Stimulated activated CD4-positive, alpha-beta T cell treated with anti-CD3 and anti-CD28 coated beads, Interleukin-12 subunit alpha, Interleukin-12 subunit beta, amount 100 ng/mL, for 4 hours (primary cell): Measurements from ENCODE around the gene PHLDB1.
"Not testable (repeated sequence)": the region's sequence is repeated elsewhere in the genome, so short reads cannot be mapped to it uniquely, and the experiment has no call there.

Experiments
- DNase-seq: peaks from one replicate; pipeline ENCODE4 v3.0.0-alpha.2; 2020

Gene PHLDB1

DNA sequence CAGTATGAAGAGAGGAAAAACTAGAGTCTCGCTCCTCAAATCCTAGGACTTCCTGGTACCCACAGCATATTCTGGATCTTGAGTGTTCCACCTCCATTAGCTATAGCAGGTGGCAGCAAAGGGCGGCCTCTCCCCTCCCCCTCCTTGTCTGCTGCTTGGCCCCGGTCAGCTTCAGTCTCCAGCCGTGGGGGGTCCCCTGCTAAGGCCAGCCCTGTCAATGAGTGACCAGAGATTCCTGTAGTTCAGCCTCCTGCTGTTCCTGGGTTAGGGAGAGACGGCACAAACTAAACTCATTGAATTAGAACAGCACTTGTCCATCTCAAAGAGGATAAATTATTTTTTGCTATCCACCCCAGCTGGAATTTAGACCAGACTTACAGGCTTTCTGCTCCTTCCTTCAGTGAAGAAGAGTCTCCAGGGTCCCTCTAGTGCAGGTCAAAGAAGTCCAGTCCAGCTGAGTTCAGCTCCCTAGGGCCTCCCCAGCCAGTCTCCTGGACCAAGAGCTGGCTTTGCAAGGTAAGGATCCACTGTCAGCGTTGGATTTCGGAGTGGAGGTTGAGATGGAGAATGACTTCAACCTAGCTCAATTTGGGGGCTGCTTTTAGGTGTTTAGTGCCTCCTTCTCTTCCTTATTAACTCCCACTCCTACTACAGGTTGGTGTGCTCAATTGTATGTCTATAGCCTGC is 1.1 kb upstream of the PHLDB1 start:
- DNase-seq = no peak

DNA sequence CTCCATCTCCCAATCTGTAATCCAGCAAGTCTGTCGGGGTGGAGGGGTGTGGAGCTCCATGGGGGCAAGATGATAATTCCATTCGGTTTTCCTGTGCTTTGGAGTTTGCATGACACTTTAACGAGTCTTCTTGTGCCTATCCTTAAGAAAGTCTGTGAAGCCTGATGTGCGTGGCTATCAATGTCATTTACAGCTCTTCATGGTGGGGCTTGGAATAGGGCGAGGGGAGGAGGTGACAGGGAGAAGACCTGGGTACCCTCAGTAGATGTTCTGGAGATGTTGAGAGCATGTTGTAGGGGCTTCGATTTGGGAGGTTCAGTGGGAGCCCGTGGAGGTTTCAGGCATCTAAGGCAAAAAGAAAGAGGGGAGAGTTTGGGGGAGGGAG is 579 bp upstream of the PHLDB1 start:
- DNase-seq = no peak

- peak; percentile 72 for DNase-seq
Measured at GRCh38 chr11:118608360-118609227, 1.2 kb downstream of the PHLDB1 start.

DNA sequence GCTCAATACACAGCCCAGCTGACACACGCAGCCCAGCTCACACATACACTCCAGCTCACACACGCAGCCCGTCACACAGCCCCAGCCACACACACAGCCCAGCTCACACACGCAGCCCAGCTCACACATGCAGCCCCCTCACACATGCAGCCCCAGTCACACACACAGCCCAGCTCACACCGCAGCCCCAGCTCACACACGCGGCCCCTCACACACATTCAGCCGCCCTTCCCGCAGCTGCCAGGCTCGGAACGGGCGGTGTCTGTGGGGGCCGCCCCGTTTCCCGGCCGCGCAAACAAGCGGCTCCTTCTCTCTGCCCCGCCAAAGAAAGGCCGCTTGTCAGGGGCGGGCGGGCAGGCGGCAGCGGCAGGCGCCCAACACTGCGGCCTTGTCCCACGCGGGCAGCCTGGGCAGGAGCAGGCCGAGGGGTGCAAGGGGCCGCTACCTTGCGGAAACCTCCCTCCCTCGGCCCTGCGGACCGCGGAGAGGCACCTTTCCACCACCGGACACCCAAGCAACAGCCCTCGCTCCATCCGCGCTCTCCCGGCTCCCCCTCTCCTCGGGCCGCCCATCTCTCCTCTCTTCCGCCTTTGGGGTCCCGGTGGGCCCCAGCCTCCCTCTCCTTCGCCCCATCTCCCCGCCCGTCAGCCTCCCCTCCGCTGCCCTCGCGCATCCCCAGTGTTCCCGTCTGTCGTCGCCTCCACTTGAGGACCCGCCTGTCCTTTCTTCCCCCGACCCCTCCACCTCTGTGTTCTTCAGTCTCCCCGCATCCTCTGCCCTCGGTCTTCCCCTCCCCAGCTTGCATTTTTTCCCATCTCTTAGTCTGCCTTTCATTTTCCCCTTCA is 2.2 kb downstream of the PHLDB1 start:
- DNase-seq = peak; percentile 25

DNA sequence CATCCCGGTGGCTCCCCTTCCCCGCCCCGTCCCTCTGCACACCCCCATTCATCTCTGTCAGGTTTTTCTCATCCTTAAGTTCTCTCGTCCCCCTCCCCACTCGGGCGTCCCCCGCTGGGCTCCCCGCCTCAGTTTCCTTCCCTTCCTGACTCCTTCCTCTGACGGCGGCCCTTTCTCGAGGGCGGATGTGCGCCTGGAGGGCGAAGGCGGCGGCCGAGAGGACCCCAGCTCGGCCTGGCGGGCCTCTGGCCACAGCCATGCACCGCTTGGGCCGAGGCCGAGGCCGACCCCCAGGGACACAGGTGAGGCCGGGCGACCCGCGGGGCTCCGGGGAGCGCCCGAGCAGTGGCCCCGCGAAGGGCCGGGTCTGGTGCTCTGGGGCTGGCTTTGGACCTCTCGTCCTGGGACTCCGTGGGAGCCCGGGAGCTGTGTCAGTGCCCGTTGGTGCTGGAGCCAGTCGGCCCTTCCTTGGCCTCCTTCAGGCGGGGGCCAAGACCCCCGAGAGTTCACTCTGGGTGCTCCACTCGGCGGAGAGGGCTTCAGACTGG is 2.9 kb downstream of the PHLDB1 start:
- no peak for DNase-seq

DNA sequence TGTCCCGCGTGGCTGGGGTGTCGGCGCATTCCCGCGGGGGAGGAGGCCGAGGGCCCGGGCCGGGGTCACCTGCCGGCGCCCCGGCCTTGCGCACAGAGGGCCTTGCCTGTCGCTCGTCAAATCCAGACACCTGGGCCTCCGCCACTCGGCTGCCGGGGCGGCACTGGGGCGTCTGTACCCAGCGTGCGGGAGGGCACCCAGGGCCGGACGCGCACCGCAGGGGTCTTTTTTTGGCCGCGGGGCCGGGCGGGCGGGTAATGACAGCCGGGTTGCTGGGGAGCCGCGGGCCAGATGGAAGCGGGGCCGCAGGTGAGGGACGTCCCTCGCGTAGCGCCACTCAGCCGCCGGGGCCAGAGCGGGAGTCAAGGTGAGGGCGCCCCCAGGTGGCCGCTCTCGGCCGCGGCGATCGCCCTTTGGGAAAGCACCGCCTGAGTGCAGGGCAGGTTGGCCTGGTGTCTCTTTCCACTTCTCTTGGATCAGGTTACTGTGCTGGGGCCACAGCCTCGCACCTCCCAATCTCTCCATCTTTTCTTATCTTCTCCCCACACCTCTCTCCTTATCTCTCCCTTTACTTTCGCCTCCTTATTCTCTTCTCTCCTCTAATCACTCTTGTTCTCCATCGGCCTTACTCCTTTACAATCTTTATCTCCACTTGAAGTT is 3.5 kb downstream of the PHLDB1 start:
- DNase-seq = peak; percentile 87

- DNase-seq = not testable (repeated sequence)
Measured at GRCh38 chr11:118611433-118611795, 4.0 kb downstream of the PHLDB1 start.

- DNase-seq = no peak
Measured at GRCh38 chr11:118612378-118612777, 5.0 kb downstream of the PHLDB1 start.

DNA sequence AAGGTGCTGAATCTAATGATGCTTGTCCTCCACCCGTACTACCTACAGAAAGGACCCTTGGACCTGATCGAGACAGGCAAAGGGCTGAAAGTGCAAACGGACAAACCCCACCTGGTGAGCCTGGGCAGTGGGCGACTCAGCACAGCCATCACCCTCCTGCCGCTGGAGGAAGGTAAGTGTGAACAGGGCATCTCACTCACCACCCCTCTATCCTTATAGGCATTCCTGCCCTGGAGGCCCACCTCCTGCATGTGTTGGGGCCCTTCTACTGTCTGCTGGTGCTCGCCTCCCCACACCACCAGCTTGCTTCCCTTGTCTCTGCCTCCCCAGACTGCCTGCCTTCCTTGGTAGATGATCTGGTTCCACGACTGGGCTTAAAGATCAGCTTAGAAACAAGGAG is 7.1 kb downstream of the PHLDB1 start:
- no peak for DNase-seq

GRCh38 chr11:118615282-118615975 is 8.0 kb downstream of the PHLDB1 start:
- DNase-seq = no peak

DNA sequence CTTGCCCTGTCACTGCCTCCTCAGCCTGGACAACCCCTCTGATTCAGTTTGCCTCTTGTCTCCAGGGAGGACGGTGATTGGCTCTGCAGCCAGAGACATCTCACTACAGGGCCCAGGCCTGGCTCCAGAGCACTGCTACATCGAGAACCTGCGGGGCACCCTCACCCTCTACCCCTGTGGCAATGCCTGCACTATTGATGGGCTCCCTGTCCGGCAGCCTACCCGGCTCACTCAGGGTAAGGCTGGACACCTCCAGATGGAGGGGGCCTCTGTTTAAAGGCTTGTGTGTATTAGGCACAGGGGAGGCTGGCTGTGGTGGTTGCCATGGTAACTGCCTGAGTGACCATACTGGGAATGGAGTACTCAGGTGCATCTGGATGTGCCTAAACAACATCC is 8.6 kb downstream of the PHLDB1 start:
- DNase-seq = no peak

- no peak for DNase-seq
Measured at GRCh38 chr11:118618115-118618990, 10.9 kb downstream of the PHLDB1 start.

- no peak for DNase-seq
Measured at GRCh38 chr11:118618991-118619375, 11.6 kb downstream of the PHLDB1 start.

DNA sequence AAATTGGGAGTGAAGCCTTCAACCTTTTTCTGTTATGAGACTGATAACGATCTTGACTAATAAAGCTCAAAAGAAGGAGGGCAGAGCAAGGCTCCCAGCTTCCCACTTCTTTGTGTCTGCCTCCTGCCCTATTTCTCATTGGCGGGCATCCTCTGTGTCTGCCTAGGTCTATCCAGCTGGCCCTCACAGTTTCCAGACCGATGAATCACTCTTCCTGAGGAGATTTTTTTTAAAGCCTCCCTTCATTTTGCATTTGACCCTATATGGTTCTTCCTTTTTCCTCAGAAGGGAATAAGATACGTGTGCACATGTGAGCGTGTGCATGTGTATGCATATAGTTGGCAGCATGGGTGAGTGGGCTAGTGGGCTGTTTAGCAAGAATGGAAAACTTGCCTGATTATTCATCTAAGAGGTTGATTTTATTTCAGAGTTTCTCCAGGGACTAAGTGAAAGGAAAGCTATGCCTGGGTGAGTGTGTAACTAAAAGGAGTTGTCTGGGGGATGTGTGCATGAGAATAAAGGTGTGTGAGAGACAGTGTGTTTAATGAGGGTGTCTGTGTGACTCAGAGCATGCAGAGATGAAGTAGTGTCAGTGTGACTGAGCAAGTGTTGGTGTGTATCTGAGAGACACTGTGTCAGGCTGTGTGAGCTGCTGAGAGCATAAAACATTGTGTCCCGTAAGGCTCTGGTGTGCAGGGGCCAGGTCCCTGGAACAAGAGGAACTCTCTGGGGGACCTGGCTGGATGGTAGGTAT is 12.2 kb downstream of the PHLDB1 start:
- DNase-seq = no peak

- DNase-seq = no peak
Measured at GRCh38 chr11:118620529-118621070, 13.2 kb downstream of the PHLDB1 start.

DNA sequence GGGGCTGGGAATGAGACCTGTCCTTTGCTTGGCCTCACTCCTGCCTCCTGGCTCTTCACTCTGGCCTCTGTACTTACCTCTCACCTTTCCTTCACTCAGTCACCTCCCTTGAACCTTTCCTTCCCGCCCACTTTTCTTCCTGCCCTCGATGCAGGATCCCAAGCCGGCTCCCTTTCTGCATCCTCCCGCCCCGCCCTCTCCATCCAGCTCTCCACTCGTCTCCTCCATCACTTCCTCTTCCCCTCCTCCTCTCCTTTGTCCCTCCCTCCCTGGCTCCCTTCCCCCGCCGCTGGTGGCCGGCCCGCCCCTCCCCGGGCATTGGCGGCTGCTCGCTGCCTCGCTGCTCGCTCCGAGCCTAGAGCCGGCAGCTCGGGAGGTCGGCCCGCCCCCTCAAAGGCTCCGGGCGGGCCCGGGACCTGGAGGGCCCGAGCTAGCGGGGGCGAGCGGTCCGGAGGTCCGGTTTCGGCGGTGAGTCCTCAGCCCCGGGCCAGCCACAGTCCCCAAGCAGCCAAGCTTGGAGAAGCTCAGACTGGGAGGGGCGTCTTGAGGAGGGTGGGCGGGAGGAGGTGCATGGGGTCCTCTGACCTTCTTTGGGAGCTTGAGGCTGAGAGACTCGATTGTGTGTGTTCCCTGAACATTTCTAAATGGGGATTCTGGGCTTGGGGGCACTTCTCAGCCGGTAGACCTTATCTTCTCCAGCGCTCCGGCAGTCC is 13.8 kb downstream of the PHLDB1 start:
- no peak for DNase-seq

- DNase-seq = no peak
Measured at GRCh38 chr11:118621784-118622375, 14.5 kb downstream of the PHLDB1 start.

DNA sequence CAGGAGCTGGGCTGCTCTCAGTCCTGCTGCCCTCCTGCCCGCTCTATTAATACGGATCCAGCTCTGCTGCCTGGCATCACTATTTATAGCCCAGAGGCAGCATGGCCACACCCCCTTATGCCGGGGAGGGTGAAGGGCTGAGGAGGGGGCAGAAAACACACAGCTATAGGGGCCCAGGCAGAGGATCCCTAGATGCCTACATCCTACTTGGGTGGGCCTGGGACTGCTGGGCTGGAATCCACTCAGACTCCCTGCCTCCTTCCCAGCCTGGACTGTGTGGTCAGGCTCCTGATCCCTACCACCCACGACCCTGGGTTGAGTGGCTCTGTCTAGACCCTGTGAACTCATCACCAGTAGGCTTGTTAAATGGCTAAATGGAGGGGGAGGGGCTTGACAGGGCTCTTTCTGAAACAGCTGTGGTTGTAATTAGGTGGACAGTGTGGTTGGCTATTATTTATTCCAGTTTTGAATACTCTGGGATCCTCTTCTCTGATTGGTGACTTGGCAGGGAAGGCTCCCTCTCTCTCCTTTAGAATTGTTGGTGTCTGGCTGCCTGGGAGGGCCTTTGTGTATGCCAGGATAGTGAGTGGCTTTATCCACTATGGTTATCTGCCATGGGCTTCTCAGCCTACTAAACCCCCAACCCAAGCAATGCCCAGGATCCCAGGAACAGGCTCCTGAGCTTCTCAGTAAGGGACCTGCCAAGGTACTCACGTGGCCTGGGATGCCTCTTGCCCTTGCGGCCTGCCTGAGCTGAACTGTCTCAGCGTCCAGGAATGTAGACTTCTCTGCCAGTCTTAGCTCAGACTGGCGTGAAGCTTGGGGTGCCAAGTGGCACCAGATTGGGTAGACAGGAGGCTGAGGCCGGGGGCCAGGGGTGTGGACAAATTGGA is 15.2 kb downstream of the PHLDB1 start:
- no peak for DNase-seq
